Heart right ventricle (tissue), 16 donors: ENCODE data around the gene SYNPO. TPM values are rescaled to one million over a fixed set of nuclear protein-coding genes. Genes with fewer than 3 reads are reported as not detected.
A peak's percentile ranks its signal among the peaks of the same experiment; 100 is the strongest.

ENCODE experiments used
- ATAC-seq, 8 donors: fragments of 200-7000 bp; cut with Tn5 transposase; one replicate each; pipeline ENCODE4 v1.9.1; 2020; ENCODE audit warnings: mild to moderate bottlenecking in 8 of 8, moderate library complexity in 8 of 8, moderate number of reproducible peaks in 1 of 8
- DNase-seq, 2 donors: peaks; one replicate each; pipeline ENCODE4 v3.0.0-alpha.2; 2020
- H3K27ac ChIP-seq, 10 donors: fragments of 200-600 bp; sonication (generic) in 2 of 10; one replicate each; pipeline versions ENCODE4 v1.5.0 to v1.8.0; 2020 to 2022; ENCODE audit warnings: mild to moderate bottlenecking in 3 of 10
- H3K27me3 ChIP-seq, 7 donors: fragments of 200-600 bp; one replicate each; pipeline ENCODE4 v1.8.0; 2021 to 2022; ENCODE audit warnings: mild to moderate bottlenecking in 2 of 7
- H3K36me3 ChIP-seq, 9 donors: fragments of 200-600 bp; sonication (generic) in 1 of 9; one replicate each; pipeline versions ENCODE4 v1.5.0 to v1.8.0; 2020 to 2022; ENCODE audit warnings: mild to moderate bottlenecking in 2 of 9
- H3K4me1 ChIP-seq, 9 donors: fragments of 200-600 bp; sonication (generic) in 1 of 9; one replicate each; pipeline versions ENCODE4 v1.5.0 to v1.8.0; 2020 to 2022; ENCODE audit warnings: mild to moderate bottlenecking in 4 of 9
- H3K4me3 ChIP-seq, 10 donors: fragments of 200-600 bp; sonication (generic) in 2 of 10; one replicate each; pipeline versions ENCODE4 v1.5.0 to v1.8.0; 2020 to 2022; ENCODE audit warnings: mild to moderate bottlenecking in 7 of 10, moderate library complexity in 2 of 10
- H3K9me3 ChIP-seq, 11 donors: fragments of 200-600 bp in 10 of 11; sonication (generic) in 2 of 11; one replicate each; pipeline versions ENCODE4 v1.5.0 to v1.8.0; 2013 to 2022; ENCODE audit warnings: mild to moderate bottlenecking in 2 of 11, control low read depth in 1 of 11, moderate library complexity in 1 of 11
- CTCF ChIP-seq, 9 donors: fragments of 200-600 bp; sonication (generic) in 2 of 9; IDR thresholded peaks; one replicate each; pipeline versions ENCODE4 v1.5.0 to v1.8.0; 2021 to 2022; ENCODE audit warnings: antibody characterized with exemption in 9 of 9, mild to moderate bottlenecking in 5 of 9, moderate library complexity in 1 of 9
- WGBS, 2 donors: extraction: QIAGEN DNeasy Blood & Tissue Kit; methylation state at CpG; one replicate each; pipeline ENCODE4 v1.1.7; 2013; ENCODE audit warnings: inconsistent platforms in 1 of 2; 5-methylcytosine and 5-hydroxymethylcytosine counted together
- intact Hi-C, 10 donors: fragments of 100-400 bp; cut with DNase I; formaldehyde crosslinking; loops; one replicate each; pipeline versions ENCODE4 v1.11.1 to v1.14.2; 2022
- polyA plus RNA-seq, 2 donors: library from polyadenylated mRNA; stranded (reverse); fragments of 200-250 nt; gene quantifications; one replicate each; pipeline ENCODE4 v1.2.3, GENCODE V29; 2013
- total RNA-seq, 10 donors: library from RNA; stranded (reverse); fragmentation: NEBNext Ultra II Directional in 3 of 10; extraction: Animal tissue kit (Norgen Biotek cat#: 25700) in 3 of 10; gene quantifications; one replicate each; pipeline versions ENCODE4 v1.2.1 to v1.2.4, GENCODE V29; 2021 to 2023
- donor health status: Arrhythmogenic right ventricular cardiomyopathy.
- donor health status: ischemic (EF 13 %, LVEDD 7.1; RV severe dilation, severe dysfunction).
- donor health status: healthy with polysubstance abuse.
- donor health status: DM: no; HTN: yes; CAD: no.
- donor health status: DM: no; HTN: no; CAD: no.
- donor health status: ischemic (EF 25% LVEDD 6.9; RV normal size, moderate dysfunction).
- donor health status: ischemic (EF 25% LVEDD 5.7; RV mildly dilated, moderate dysfunction).
- donor health status: healthy.
- donor health status: DM: yes; HTN: yes; CAD: no.
- donor health status: Ischemic cardiomyopathy.
- donor health status: ischemic (EF 35%, LVEDD 5.7; RV mildly dilated, moderate dysfunction).
- donor health status: nonischemic (EF 11% LVEDD 7.7; RV severe dilation, severe dysfunction).
- donor health status: DM: yes; HTN: yes; CAD: no.
- donor health status: PGD.
- donor health status: ischemic (EF 29% LVEDD 5.4; RV normal size, mild dysfunction).
- donor health status: nonischemic (EF 23%, LVEDD 6.1; RV moderate dilation, normal function).

SYNPO gene
- total and polyA plus RNA-seq, 12 donors = 129 to 777 (median 652) TPM

GRCh38 chr5:150648294-150649107 is 8.0 kb downstream of the SYNPO start:
- peak overlapping the region; percentile 44 to 100 (median 96) for H3K27ac ChIP-seq
- peak overlapping the region in 1 of 10 donors; percentile 5 for H3K4me3 ChIP-seq
- no peaks in the 10 kb centered on the region for H3K9me3 ChIP-seq
- peaks cover 55 to 100% (median 95%) of the 10 kb centered on the region in 9 donors for H3K4me1 ChIP-seq
- DNase-seq (no peak), ATAC-seq (no peak)
- no peaks in the 10 kb centered on the region for H3K27me3 ChIP-seq
- 75 to 79% methylated on average over 16 of the region's 16 CpGs for WGBS, 2 donors
- TF ChIP-seq CTCF (IDR thresholded peaks at IDR 0.05) = no peak
- intact Hi-C loops = no loop called here
- peaks cover 0 to 81% (median 33%) of the 10 kb centered on the region in 9 donors for H3K36me3 ChIP-seq

GRCh38 chr5:150649108-150650020 is 8.9 kb downstream of the SYNPO start:
- ATAC-seq (peak; percentile 20 to 56 (median 28)), DNase-seq (peak; percentile 71 to 82)
- WGBS, 2 donors = 62 to 71% methylated on average over 46 of the region's 46 CpGs
- Histone ChIP-seq H3K4me1 (peaks cover 50 to 100% (median 88%) of the 10 kb centered on the region in 9 donors), H3K27ac (peak overlapping the region; percentile 44 to 100 (median 96)), H3K27me3 (no peaks in the 10 kb centered on the region), H3K9me3 (no peaks in the 10 kb centered on the region), H3K36me3 (peaks cover 0 to 77% (median 33%) of the 10 kb centered on the region in 9 donors), H3K4me3 (no peak overlapping the region)
- intact Hi-C loops = loop anchor here in 4 of 10 donors (5.0 to 10.0 kb wide), 3 partner anchors 62 to 195 kb away; no protein-coding TSS in a partner anchor
- TF ChIP-seq CTCF (IDR thresholded peaks at IDR 0.05) = no peak

GRCh38 chr5:150650021-150651006 is 9.9 kb downstream of the SYNPO start:
- Histone ChIP-seq H3K9me3 (no peaks in the 10 kb centered on the region), H3K36me3 (peaks cover 0 to 74% (median 33%) of the 10 kb centered on the region in 9 donors), H3K4me1 (peaks cover 42 to 99% (median 84%) of the 10 kb centered on the region in 9 donors), H3K27ac (peak overlapping the region; percentile 44 to 100 (median 96)), H3K27me3 (no peaks in the 10 kb centered on the region), H3K4me3 (no peak overlapping the region)
- TF ChIP-seq CTCF (IDR thresholded peaks at IDR 0.05) = no peak
- DNase-seq = no peak
- intact Hi-C loops = loop anchor here in 4 of 10 donors (5.0 to 10.0 kb wide), 3 partner anchors 63 to 196 kb away; no protein-coding TSS in a partner anchor
- ATAC-seq = peak in 2 of 8 donors; percentile 2 to 5
- 79 to 80% methylated on average over 38 of the region's 38 CpGs for WGBS, 2 donors
